Osteoblast (primary cell): Measurements from ENCODE around the gene OR1I1. TPM values are rescaled to one million over a fixed set of nuclear protein-coding genes. Genes with fewer than 3 reads are reported as not detected.

Experiments used
- DNase-seq: peaks from one replicate; pipeline ENCODE4 v3.0.0; 2011; ENCODE audit warnings: low spot score, mixed read lengths; ENCODE audit not compliant: insufficient read length; ENCODE audit errors: missing footprints
- H2AFZ ChIP-seq: 2 replicates; pipeline ENCODE4 v1.6.0; 2011; ENCODE audit warnings: mild to moderate bottlenecking, low read length
- H3K27ac ChIP-seq: 2 replicates; pipeline ENCODE4 v1.5.1; 2011; ENCODE audit warnings: mild to moderate bottlenecking, low read depth, low read length, moderate library complexity
- H3K27me3 ChIP-seq: 2 replicates; pipeline ENCODE4 v1.6.0; 2012; ENCODE audit warnings: mild to moderate bottlenecking, control low read depth, inconsistent platforms, low read length, moderate library complexity; ENCODE audit not compliant: insufficient read depth
- H3K36me3 ChIP-seq: 2 replicates; pipeline ENCODE4 v1.5.1; 2011; ENCODE audit warnings: mild to moderate bottlenecking, low read length, control low read depth, moderate library complexity; ENCODE audit not compliant: insufficient read depth
- H3K4me1 ChIP-seq: 2 replicates; pipeline ENCODE4 v1.5.1; 2011; ENCODE audit warnings: mild to moderate bottlenecking, low read length, control low read depth, moderate library complexity; ENCODE audit not compliant: insufficient read depth
- H3K4me2 ChIP-seq: 2 replicates; pipeline ENCODE4 v1.6.0; 2011; ENCODE audit warnings: mild to moderate bottlenecking, low read length; ENCODE audit not compliant: insufficient read depth
- H3K4me3 ChIP-seq: fragments of 200-600 bp; sonication (generic); 3 replicates; pipeline ENCODE4 v1.5.1; 2012; ENCODE audit warnings: mild to moderate bottlenecking, low read length, inconsistent platforms; ENCODE audit not compliant: insufficient read depth
- H3K79me2 ChIP-seq: 2 replicates; pipeline ENCODE4 v1.6.0; 2012; ENCODE audit warnings: mild to moderate bottlenecking, low read length, control low read depth, inconsistent platforms; ENCODE audit not compliant: insufficient read depth
- H3K9me3 ChIP-seq: 2 replicates; pipeline ENCODE4 v1.5.1; 2011; ENCODE audit warnings: low read depth, low read length, control low read depth
- H4K20me1 ChIP-seq: 2 replicates; pipeline ENCODE4 v1.6.0; 2012; ENCODE audit warnings: mild to moderate bottlenecking, low read length, control low read depth; ENCODE audit not compliant: insufficient read depth
- total RNA-seq: library from RNA; depleted of rRNA; stranded (reverse); fragments of >200 nt; gene quantifications from 2 replicates; pipeline ENCODE4 v1.2.3, GENCODE V29; 2012
- TF ChIP-seq, protein P1 (sequence below): IDR thresholded peaks from 2 replicates; pipeline ENCODE4 v1.5.1; 2011; ENCODE audit warnings: mild to moderate bottlenecking, low read depth, low read length, moderate library complexity; ENCODE audit errors: extremely low read depth

The OR1I1 gene
- total RNA-seq, 1 donor, result not detected

DNA sequence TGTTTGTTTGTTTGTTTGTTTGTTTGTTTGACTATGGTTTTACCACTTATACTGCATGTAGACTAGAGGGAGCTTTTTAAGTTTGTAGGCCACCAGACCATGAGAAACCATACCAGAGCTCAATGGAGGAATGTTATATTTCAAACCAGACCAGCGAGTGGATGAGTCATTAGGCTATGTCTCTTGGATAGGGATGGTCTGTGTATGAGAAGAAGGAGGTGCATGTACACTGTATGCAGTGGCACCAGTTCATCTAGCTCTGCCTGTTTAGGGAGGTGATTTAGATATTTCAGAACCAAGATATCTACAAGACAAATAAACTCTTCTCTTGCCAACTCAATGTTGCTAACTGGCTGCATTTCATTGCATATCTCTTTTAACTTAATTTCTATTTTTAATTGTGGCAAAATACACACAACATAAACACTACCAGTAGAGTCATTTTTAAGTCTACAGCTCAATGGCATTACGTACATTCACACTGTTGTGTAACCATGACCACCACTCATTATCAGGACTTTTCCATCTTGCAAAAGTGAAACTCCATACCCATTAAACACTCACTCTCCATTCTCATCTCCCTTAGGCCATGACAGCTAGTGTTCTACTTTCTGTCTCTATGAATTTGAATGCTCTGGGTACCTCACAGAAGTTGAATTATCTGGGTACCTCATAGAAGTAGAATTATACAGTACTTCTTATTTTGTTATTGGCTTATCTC, 54.4 kb downstream of the OR1I1 start:
- TF ChIP-seq, protein P1, sequence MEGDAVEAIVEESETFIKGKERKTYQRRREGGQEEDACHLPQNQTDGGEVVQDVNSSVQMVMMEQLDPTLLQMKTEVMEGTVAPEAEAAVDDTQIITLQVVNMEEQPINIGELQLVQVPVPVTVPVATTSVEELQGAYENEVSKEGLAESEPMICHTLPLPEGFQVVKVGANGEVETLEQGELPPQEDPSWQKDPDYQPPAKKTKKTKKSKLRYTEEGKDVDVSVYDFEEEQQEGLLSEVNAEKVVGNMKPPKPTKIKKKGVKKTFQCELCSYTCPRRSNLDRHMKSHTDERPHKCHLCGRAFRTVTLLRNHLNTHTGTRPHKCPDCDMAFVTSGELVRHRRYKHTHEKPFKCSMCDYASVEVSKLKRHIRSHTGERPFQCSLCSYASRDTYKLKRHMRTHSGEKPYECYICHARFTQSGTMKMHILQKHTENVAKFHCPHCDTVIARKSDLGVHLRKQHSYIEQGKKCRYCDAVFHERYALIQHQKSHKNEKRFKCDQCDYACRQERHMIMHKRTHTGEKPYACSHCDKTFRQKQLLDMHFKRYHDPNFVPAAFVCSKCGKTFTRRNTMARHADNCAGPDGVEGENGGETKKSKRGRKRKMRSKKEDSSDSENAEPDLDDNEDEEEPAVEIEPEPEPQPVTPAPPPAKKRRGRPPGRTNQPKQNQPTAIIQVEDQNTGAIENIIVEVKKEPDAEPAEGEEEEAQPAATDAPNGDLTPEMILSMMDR, result no peak
- H3K36me3 ChIP-seq, result no peaks in the 10 kb centered on the region
- no peak overlapping the region for H3K27ac ChIP-seq
- no peaks in the 10 kb centered on the region for H3K27me3 ChIP-seq
- no peak overlapping the region for H3K4me2 ChIP-seq
- DNase-seq, result no peak
- peaks cover 5% of the 10 kb centered on the region for H3K4me1 ChIP-seq
- no peak overlapping the region for H2AFZ ChIP-seq
- no peaks in the 10 kb centered on the region for H4K20me1 ChIP-seq
- no peak overlapping the region for H3K4me3 ChIP-seq
- H3K79me2 ChIP-seq, result no peaks in the 10 kb centered on the region
- no peaks in the 10 kb centered on the region for H3K9me3 ChIP-seq

DNA sequence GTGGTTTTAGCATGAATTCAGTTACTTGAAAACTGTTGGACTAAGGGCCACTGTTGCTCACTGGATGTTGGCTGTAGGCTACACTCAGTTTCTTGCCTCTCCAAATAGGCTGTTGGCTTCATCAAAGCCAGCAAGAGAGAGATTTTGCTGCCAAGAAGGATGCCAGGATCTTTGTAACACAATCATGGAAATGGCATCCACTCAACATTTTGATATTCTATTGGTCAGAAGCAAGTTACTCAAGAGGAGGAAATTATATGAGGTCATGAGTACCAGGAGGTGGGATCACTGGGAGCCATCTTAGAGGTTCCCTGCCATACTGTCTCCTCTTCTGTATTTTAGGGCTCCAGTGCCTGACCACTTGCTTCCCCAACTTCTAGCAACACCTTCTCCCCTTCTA, 55.8 kb downstream of the OR1I1 start:
- H3K27ac ChIP-seq, result peak overlapping the region; percentile 13
- H3K36me3 ChIP-seq, result no peaks in the 10 kb centered on the region
- no peak overlapping the region for H3K4me2 ChIP-seq
- DNase-seq, result no peak
- H3K4me1 ChIP-seq, result peaks cover 5% of the 10 kb centered on the region
- TF ChIP-seq, protein P1, result no peak
- peak overlapping the region; percentile 82 for H2AFZ ChIP-seq
- no peaks in the 10 kb centered on the region for H3K9me3 ChIP-seq
- H3K27me3 ChIP-seq, result no peaks in the 10 kb centered on the region
- no peak overlapping the region for H3K4me3 ChIP-seq
- no peaks in the 10 kb centered on the region for H4K20me1 ChIP-seq
- no peaks in the 10 kb centered on the region for H3K79me2 ChIP-seq

DNA sequence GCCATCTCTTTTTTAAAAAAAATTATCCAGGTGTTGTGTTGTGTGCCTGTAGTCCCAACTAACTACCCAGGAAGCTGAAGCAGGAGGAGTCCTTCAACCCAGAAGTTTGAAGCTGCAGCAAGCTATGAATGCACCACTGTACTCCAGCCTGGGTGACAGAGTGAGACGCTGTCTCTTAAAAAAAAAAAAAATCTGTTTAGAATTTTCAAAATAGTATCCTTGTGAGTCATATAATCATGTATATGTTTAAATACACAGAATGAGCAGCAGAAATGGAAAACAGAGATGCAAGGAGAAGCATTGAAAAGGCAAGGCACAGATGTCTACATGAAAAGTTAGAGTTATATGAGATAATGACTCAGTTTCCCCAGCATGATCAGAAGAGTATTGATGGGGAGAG, 56.4 kb downstream of the OR1I1 start:
- H3K79me2 ChIP-seq, result no peaks in the 10 kb centered on the region
- H3K4me2 ChIP-seq, result no peak overlapping the region
- H3K36me3 ChIP-seq, result no peaks in the 10 kb centered on the region
- peak overlapping the region; percentile 82 for H2AFZ ChIP-seq
- no peaks in the 10 kb centered on the region for H3K9me3 ChIP-seq
- H4K20me1 ChIP-seq, result no peaks in the 10 kb centered on the region
- H3K27ac ChIP-seq, result no peak overlapping the region
- DNase-seq, result peak; percentile 83
- no peaks in the 10 kb centered on the region for H3K27me3 ChIP-seq
- TF ChIP-seq, protein P1, result no peak
- no peak overlapping the region for H3K4me3 ChIP-seq
- peaks cover 5% of the 10 kb centered on the region for H3K4me1 ChIP-seq

DNA sequence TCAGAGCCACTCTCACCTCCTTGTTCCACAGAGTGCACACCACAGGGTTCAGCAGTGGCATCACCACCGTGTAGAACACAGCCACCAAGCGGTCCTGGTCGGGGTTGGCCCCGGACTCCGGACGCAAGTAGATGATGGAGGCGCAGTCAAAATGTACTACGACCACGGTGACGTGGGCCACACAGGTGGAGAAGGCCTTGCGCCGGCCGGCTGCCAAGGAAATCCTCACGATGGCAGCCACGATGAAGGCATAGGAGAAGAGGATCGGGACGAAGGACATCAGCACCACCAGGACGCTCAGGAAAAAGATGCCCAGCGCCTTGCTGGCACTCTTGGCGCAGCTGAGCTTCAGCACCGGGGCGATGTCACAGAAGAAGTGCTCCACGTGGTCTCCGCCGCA, 59.1 kb downstream of the OR1I1 start:
- no peaks in the 10 kb centered on the region for H3K27me3 ChIP-seq
- TF ChIP-seq, protein P1, result no peak
- H3K4me2 ChIP-seq, result no peak overlapping the region
- no peaks in the 10 kb centered on the region for H3K9me3 ChIP-seq
- no peak overlapping the region for H3K4me3 ChIP-seq
- H3K36me3 ChIP-seq, result no peaks in the 10 kb centered on the region
- no peak overlapping the region for H2AFZ ChIP-seq
- peaks cover 5% of the 10 kb centered on the region for H3K4me1 ChIP-seq
- H4K20me1 ChIP-seq, result no peaks in the 10 kb centered on the region
- no peaks in the 10 kb centered on the region for H3K79me2 ChIP-seq
- DNase-seq, result no peak
- no peak overlapping the region for H3K27ac ChIP-seq
